HepG2 (cell line): ENCODE measurements around the gene FITM1. TPM values are rescaled to one million over a fixed set of nuclear protein-coding genes. Genes with fewer than 3 reads are reported as not detected.

Experiments used
- ATAC-seq: fragments of 200-7000 bp; cut with Tn5 transposase; 3 replicates; pipeline ENCODE4 v1.9.1; 2020; ENCODE audit warnings: mild to moderate bottlenecking, moderate library complexity
- BruUV-seq: library from RNA; stranded (reverse); fragments of 400-500 nt; replicated peaks from 2 replicates; lab custom pipeline; 2021; lab: Mats Ljungman, UMichigan
- CTCF ChIA-PET: fragments of 300-600 bp; formaldehyde crosslinking; extraction: SDS; loops from one replicate; lab custom pipeline; 2021; ENCODE audit warnings: low total read pairs, inconsistent platforms, low intra/inter-chr PET ratio; lab: Yijun Ruan, JAX
- POLR2A ChIA-PET: fragments of 350-600 bp; sonication (Branson Sonifier 250); formaldehyde crosslinking; loops from one replicate; lab custom pipeline; 2020; ENCODE audit warnings: antibody characterized with exemption, inconsistent platforms; lab: Yijun Ruan, JAX
- DNase-seq: peaks from one replicate; pipeline ENCODE4 v3.0.0-alpha.2; 2015; ENCODE audit warnings: low spot score
- FAIRE-seq: peaks from 3 replicates; lab custom pipeline; 2011; peaks lifted over from hg19 to GRCh38; lab: Jason Lieb, UNC
- H2AFZ ChIP-seq: one replicate; pipeline ENCODE4 v1.6.1; 2011; ENCODE audit warnings: low read length, inconsistent platforms
- H3K27ac ChIP-seq: fragments of 300-600 bp; 3 replicates; pipeline ENCODE4 v1.8.0; 2011; ENCODE audit warnings: mixed run types, mild to moderate bottlenecking, mixed read lengths, low read length, inconsistent platforms; ENCODE audit not compliant: insufficient read depth; ENCODE audit errors: extremely low read length
- H3K27me3 ChIP-seq, 2 experiments: fragments of 200-600 bp in 1 of 2; 2 replicates in 1 of 2; 3 replicates in 1 of 2; pipeline versions ENCODE4 v1.6.0 to v1.8.0; 2011; ENCODE audit warnings: low read length in 2 of 2, mild to moderate bottlenecking in 2 of 2, moderate library complexity in 2 of 2, inconsistent platforms in 1 of 2; ENCODE audit not compliant: insufficient read depth in 2 of 2, control insufficient read depth in 1 of 2
- H3K36me3 ChIP-seq, 2 experiments: fragments of 200-600 bp in 1 of 2; replicated peaks in 1 of 2; 2 replicates in 1 of 2; 3 replicates in 1 of 2; pipeline versions ENCODE4 v1.5.1 to v1.8.0; 2011; ENCODE audit warnings: low read length in 2 of 2, inconsistent platforms in 1 of 2; ENCODE audit not compliant: insufficient read depth in 2 of 2, control insufficient read depth in 1 of 2
- H3K4me1 ChIP-seq: 2 replicates; pipeline ENCODE4 v1.5.1; 2012; ENCODE audit warnings: low read length, inconsistent platforms; ENCODE audit not compliant: insufficient read depth
- H3K4me2 ChIP-seq: 2 replicates; pipeline ENCODE4 v1.6.0; 2011; ENCODE audit warnings: low read depth, low read length, inconsistent platforms
- H3K4me3 ChIP-seq, 3 experiments: fragments of 200-600 bp in 1 of 3; sonication (generic), shearing (Covaris generic) in 1 of 3; replicated peaks in 1 of 3; 2 replicates each; pipeline ENCODE4 v1.5.1; 2011 to 2016; ENCODE audit warnings: low read length in 3 of 3, inconsistent platforms in 2 of 3, low read depth in 2 of 3, mild to moderate bottlenecking in 2 of 3, control low read depth in 1 of 3, mixed read lengths in 1 of 3; ENCODE audit not compliant: insufficient read depth in 1 of 3
- H3K79me2 ChIP-seq: one replicate; pipeline ENCODE4 v1.6.1; 2011; ENCODE audit warnings: low read length, inconsistent platforms; ENCODE audit not compliant: insufficient read depth
- H3K9ac ChIP-seq: 2 replicates; pipeline ENCODE4 v1.6.0; 2011; ENCODE audit warnings: mild to moderate bottlenecking, low read depth, low read length, inconsistent platforms; ENCODE audit not compliant: insufficient read depth
- H3K9me3 ChIP-seq: 2 replicates; pipeline ENCODE4 v1.5.1; 2012; ENCODE audit warnings: mild to moderate bottlenecking, low read length
- H4K20me1 ChIP-seq: 2 replicates; pipeline ENCODE4 v1.6.0; 2011; ENCODE audit warnings: inconsistent platforms, mild to moderate bottlenecking, low read length, moderate library complexity; ENCODE audit not compliant: insufficient read depth
- ARID2 ChIP-seq: sonication (generic); formaldehyde crosslinking; IDR thresholded peaks from 2 replicates; pipeline ENCODE4 v1.8.1; 2022; ENCODE audit warnings: mild to moderate bottlenecking, missing genetic modification reagents, borderline replicate concordance
- ARNT2 ChIP-seq: sonication (generic); formaldehyde crosslinking; IDR thresholded peaks from 2 replicates; pipeline ENCODE4 v1.8.0; 2022; ENCODE audit warnings: mild to moderate bottlenecking, low read depth, missing genetic modification reagents, moderate library complexity
- HMGA1 ChIP-seq: sonication (generic); formaldehyde crosslinking; conservative IDR thresholded peaks from 2 replicates; pipeline ENCODE4 v1.4.0; 2020; ENCODE audit warnings: missing genetic modification reagents
- NFIB ChIP-seq: sonication (generic); formaldehyde crosslinking; IDR thresholded peaks from 2 replicates; pipeline ENCODE4 v1.9.0; 2021; ENCODE audit warnings: missing genetic modification reagents, mild to moderate bottlenecking, borderline replicate concordance
- SRSF1 ChIP-seq: fragments of 200-400 bp; formaldehyde crosslinking; optimal IDR thresholded peaks from 2 replicates; pipeline ENCODE3; 2017; ENCODE audit warnings: mild to moderate bottlenecking, low read depth, low read length, moderate library complexity
- THYN1 ChIP-seq: sonication (generic); formaldehyde crosslinking; IDR thresholded peaks from 2 replicates; pipeline ENCODE4 v1.8.1; 2023; ENCODE audit warnings: low read depth, mild to moderate bottlenecking, moderate library complexity, missing genetic modification reagents, borderline replicate concordance
- YEATS4 ChIP-seq: sonication (generic); formaldehyde crosslinking; IDR thresholded peaks from 2 replicates; pipeline ENCODE4 v1.4.0; 2020; ENCODE audit warnings: missing genetic modification reagents, borderline replicate concordance
- ZBTB39 ChIP-seq: sonication (generic); formaldehyde crosslinking; IDR thresholded peaks from 2 replicates; pipeline ENCODE4 v1.5.0; 2020; ENCODE audit warnings: missing genetic modification reagents
- ZNF224 ChIP-seq: sonication (generic); formaldehyde crosslinking; IDR thresholded peaks from 2 replicates; pipeline ENCODE4 v1.5.0; 2020; ENCODE audit warnings: mild to moderate bottlenecking, missing genetic modification reagents
- ZNF678 ChIP-seq: sonication (generic); formaldehyde crosslinking; IDR thresholded peaks from 2 replicates; pipeline ENCODE4 v1.4.0; 2020; ENCODE audit warnings: mild to moderate bottlenecking, missing genetic modification reagents
- WGBS: methylation state at CpG from one replicate; pipeline ENCODE4 v1.1.6; 2017; ENCODE audit warnings: low lambda C conversion rate; 5-methylcytosine and 5-hydroxymethylcytosine counted together
- in situ Hi-C: cut with HindIII; loops from 2 replicates; pipeline ENCODE4 v1.10.0; 2017; ENCODE audit warnings: low pct_unique_long_range_greater_than_20kb; ENCODE audit not compliant: extremely low pct_ligation_motif_present
- intact Hi-C: fragments of 100-400 bp; cut with micrococcal nuclease; formaldehyde crosslinking; loops from one replicate; pipeline ENCODE4 v1.10.0; 2022; ENCODE audit not compliant: unreplicated experiment
- polyA plus RNA-seq, 8 experiments: library from polyadenylated mRNA; depleted of rRNA in 3 of 8; stranded (reverse) in 7 of 8; unstranded in 1 of 8; fragments of >200 nt; fragmentation: Illumina TruSeq in 4 of 8; extraction: Trizol in 4 of 8; gene quantifications; 2 replicates each; pipeline versions ENCODE4 v1.2.1 to v1.2.3, GENCODE V29; 2011 to 2016; ENCODE audit warnings: low read depth in 4 of 8, missing spikeins in 1 of 8, mixed read lengths in 1 of 8; ENCODE audit not compliant: insufficient read depth in 1 of 8
- total RNA-seq, 5 experiments: library from RNA; depleted of rRNA; stranded (reverse); fragments of >200 nt; fragmentation: Illumina TruSeq; extraction: Trizol; gene quantifications; 2 replicates each; pipeline ENCODE4 v1.2.3, GENCODE V29; 2016; ENCODE audit warnings: low read depth in 1 of 5
- TF ChIP-seq, protein P1 (sequence below): sonication (generic); formaldehyde crosslinking; IDR thresholded peaks from 2 replicates; pipeline ENCODE4 v1.8.0; 2022; ENCODE audit warnings: mild to moderate bottlenecking, missing genetic modification reagents; ENCODE audit not compliant: insufficient replicate concordance
- TF ChIP-seq, protein P2 (sequence below): sonication (generic); formaldehyde crosslinking; IDR thresholded peaks from 2 replicates; pipeline ENCODE4 v1.9.0; 2021; ENCODE audit warnings: missing genetic modification reagents, mild to moderate bottlenecking, borderline replicate concordance

FITM1 gene
- total and polyA plus RNA-seq, 2 of the 13 experiments (the other 11 are each of a cell fraction or from before 2014, with no cell fraction given) = 2.7 to 5.8 TPM

GRCh38 chr14:24122898-24123297 is 7.6 kb upstream of the FITM1 start (continued):
- TF ChIP-seq, protein P1, sequence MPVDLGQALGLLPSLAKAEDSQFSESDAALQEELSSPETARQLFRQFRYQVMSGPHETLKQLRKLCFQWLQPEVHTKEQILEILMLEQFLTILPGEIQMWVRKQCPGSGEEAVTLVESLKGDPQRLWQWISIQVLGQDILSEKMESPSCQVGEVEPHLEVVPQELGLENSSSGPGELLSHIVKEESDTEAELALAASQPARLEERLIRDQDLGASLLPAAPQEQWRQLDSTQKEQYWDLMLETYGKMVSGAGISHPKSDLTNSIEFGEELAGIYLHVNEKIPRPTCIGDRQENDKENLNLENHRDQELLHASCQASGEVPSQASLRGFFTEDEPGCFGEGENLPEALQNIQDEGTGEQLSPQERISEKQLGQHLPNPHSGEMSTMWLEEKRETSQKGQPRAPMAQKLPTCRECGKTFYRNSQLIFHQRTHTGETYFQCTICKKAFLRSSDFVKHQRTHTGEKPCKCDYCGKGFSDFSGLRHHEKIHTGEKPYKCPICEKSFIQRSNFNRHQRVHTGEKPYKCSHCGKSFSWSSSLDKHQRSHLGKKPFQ (CRISPR knock-in tag) = no peak
- TF ChIP-seq, all 625 proteins: peak for 10

DNA sequence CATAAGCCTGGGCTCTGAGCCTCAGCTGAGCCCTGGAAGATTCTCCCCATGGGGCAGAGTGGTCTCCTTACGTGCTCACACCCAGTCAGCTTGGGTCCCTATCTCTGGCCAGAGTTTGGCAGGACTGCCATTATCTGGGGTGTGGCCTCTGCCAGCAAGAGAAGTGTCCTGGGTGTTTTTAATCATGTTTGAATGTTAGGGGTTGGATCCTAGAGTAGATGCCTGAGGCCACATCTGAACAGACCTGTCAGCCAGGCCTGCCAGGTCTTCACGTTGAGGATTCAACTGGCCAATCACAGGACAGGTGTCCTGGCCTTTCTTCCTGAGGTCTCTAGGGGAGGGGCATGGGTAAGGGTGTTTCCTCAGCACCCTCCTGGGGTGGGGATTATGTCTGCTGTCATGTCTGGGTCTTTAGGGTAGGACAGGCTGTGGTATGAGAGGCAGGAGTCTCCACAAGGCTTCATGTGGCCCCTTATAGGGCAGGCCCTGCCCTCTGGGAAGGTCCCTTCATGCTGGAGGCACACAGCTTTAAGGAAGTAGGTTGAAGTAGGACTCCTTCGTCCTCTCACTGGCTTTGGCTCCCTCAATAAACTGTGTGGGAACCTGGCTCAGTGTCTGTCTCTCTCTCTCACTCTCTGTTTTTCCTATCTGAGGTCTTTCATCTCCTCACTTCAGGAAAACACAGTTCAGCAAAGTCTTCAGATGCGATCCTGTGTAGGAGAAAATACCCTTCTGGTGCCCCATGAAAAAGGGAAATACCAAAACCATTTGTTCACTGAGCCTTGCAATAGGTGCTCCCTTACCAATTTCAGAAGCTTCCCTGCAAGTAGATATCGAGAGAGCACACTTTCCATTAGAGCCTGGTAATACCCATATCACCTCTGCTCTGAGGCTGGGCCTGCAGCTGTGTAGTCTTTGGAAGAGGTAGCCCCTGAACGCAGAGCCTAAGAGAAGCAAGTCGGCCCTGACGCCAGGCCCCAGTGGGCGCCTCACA is 6.7 kb upstream of the FITM1 start:
- Histone ChIP-seq H3K9ac (no peak overlapping the region), H3K9me3 (no peaks in the 10 kb centered on the region), H3K27me3 (no peaks in the 10 kb centered on the region), H3K36me3 (peaks cover 44 to 49% of the 10 kb centered on the region in 2 experiments), H4K20me1 (no peaks in the 10 kb centered on the region), H3K4me1 (peaks cover 5% of the 10 kb centered on the region; the same call in 1 of the 2 replicates), H3K4me3 (no peak overlapping the region), H3K79me2 (no peaks in the 10 kb centered on the region), H2AFZ (no peak overlapping the region), H3K27ac (no peak overlapping the region), H3K4me2 (no peak overlapping the region)
- no TSS peak for BruUV-seq
- ATAC-seq (peak; percentile 14), FAIRE-seq (no peak), DNase-seq (no peak)
- 95% methylated on average over 9 of the region's 9 CpGs for WGBS
- in situ Hi-C loops = loop anchor here (25.0 kb wide), 1 partner anchor 1536 kb away; the partner anchor contains the start of genes ABHD4 and DAD1
- ChIA-PET CTCF (no interaction called here), POLR2A (interaction anchor here (0.9 to 22.7 kb wide), 10 partner anchors 3 to 90 kb away, joined by 3 to 977 read pairs (median 13); partner anchors contain the start of genes CHMP4A, DCAF11, EMC9 and FITM1)
- intact Hi-C loops = no loop called here
- no peak for TF ChIP-seq ZNF224 (CRISPR knock-in tag)
- TF ChIP-seq YEATS4 = no peak
- TF ChIP-seq ARID2 (CRISPR knock-in tag) = no peak
- no peak for TF ChIP-seq SRSF1
- no peak for TF ChIP-seq NFIB
- no peak for TF ChIP-seq ZNF678 (CRISPR knock-in tag)
- TF ChIP-seq THYN1 (CRISPR knock-in tag) = no peak
- TF ChIP-seq ARNT2 (CRISPR knock-in tag) = no peak
- no peak for TF ChIP-seq HMGA1
- TF ChIP-seq, protein P2, sequence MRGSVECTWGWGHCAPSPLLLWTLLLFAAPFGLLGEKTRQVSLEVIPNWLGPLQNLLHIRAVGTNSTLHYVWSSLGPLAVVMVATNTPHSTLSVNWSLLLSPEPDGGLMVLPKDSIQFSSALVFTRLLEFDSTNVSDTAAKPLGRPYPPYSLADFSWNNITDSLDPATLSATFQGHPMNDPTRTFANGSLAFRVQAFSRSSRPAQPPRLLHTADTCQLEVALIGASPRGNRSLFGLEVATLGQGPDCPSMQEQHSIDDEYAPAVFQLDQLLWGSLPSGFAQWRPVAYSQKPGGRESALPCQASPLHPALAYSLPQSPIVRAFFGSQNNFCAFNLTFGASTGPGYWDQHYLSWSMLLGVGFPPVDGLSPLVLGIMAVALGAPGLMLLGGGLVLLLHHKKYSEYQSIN (CRISPR knock-in tag) = no peak
- no peak for TF ChIP-seq ZBTB39 (CRISPR knock-in tag)
